ENCODE results near the gene ALPP. TPM values are rescaled to one million over a fixed set of nuclear protein-coding genes. Genes with fewer than 3 reads are reported as not detected.
"Not testable (repeated sequence)": the region's sequence is repeated elsewhere in the genome, so short reads cannot be mapped to it uniquely, and the experiment has no call there.

ALPP gene
- total RNA-seq, 2 donors from 2014 or later, result not detected

DNA sequence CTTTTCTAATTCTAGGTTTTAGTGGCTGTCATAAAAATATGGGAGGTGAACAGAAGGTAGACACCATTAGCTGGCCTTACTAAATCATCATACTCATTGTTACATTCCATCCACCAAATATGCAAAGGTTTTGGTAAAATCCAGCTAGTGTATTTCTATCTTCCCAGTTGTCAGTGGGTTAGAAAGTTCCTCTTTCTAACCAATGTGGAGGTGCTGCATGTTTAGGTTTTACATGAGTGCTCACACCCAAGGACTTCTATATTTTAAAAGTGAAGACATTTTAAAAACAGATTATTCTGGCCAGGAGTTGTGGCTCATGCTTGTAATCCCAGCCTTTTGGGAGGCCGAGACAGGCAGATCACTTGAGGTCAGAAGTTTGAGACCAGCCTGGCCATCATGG, 5.9 kb downstream of the ALPP start:
- DNase-seq (ENCODE audit: low spot score), result no peak
- H3K9me3 ChIP-seq, result no peaks in the 10 kb centered on the region
- no peak overlapping the region for H3K27ac ChIP-seq
- no peaks in the 10 kb centered on the region for H3K36me3 ChIP-seq
- H3K4me3 ChIP-seq, result no peak overlapping the region
- TF ChIP-seq, protein P1, sequence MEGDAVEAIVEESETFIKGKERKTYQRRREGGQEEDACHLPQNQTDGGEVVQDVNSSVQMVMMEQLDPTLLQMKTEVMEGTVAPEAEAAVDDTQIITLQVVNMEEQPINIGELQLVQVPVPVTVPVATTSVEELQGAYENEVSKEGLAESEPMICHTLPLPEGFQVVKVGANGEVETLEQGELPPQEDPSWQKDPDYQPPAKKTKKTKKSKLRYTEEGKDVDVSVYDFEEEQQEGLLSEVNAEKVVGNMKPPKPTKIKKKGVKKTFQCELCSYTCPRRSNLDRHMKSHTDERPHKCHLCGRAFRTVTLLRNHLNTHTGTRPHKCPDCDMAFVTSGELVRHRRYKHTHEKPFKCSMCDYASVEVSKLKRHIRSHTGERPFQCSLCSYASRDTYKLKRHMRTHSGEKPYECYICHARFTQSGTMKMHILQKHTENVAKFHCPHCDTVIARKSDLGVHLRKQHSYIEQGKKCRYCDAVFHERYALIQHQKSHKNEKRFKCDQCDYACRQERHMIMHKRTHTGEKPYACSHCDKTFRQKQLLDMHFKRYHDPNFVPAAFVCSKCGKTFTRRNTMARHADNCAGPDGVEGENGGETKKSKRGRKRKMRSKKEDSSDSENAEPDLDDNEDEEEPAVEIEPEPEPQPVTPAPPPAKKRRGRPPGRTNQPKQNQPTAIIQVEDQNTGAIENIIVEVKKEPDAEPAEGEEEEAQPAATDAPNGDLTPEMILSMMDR (IDR thresholded peaks at IDR 0.05), result no peak
- peaks cover 3 to 25% of the 10 kb centered on the region in 2 donors for H3K27me3 ChIP-seq
- peaks cover 0 to 22% of the 10 kb centered on the region in 2 donors for H3K4me1 ChIP-seq

GRCh38 chr2:232385058-232385457, 6.5 kb downstream of the ALPP start:
- H3K4me3 ChIP-seq; H3K9me3 ChIP-seq; H3K27ac ChIP-seq; DNase-seq (ENCODE audit: low spot score); H3K36me3 ChIP-seq: not testable (repeated sequence)
- Histone ChIP-seq H3K27me3 (peaks cover 3 to 25% of the 10 kb centered on the region in 2 donors), H3K4me1 (peaks cover 0 to 22% of the 10 kb centered on the region in 2 donors)

DNA sequence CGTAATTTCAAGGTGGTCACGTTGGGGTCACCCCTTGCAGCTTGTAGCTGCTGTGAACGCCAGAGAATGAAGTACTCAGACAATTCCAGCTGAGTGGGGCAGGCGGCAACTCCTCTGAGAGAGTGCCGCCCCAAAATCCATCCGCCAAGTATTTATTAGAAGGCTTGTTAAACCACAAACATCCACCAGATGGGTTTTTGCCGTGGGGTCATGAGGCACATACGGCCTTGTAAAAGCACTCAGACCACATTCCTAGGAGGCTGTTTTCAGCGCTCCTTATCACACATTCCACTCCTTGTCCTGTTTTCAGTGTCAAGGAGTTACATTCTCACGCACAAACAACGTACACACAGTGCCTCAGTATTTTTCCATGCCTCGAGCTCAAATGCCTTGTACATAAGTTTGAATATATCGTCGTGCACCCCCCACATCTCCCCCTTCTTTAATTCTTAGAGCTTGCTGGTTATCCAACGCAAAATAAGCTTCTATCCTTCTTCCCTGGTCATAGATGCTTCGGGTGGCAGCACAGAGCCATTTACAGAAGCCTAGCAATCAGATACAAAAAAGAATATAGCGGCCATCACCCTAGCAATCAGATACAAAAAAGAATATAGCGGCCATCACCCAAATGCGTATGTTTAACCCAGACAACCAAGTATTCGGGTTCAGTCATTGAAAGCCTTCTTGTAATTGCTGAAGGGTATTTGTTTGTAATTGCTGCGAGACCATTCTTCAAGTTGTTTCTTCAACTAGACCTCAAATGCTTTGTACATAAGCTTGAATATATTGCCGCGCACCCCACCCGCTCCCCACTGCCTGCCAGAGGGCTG, 7.3 kb downstream of the ALPP start:
- no peak for DNase-seq (ENCODE audit: low spot score)
- H3K27ac ChIP-seq, result no peak overlapping the region
- no peaks in the 10 kb centered on the region for H3K9me3 ChIP-seq
- H3K4me1 ChIP-seq, result peaks cover 0 to 22% of the 10 kb centered on the region in 2 donors
- TF ChIP-seq, protein P1 (IDR thresholded peaks at IDR 0.05), result no peak
- no peak overlapping the region for H3K4me3 ChIP-seq
- H3K27me3 ChIP-seq, result peaks cover 3 to 25% of the 10 kb centered on the region in 2 donors
- no peaks in the 10 kb centered on the region for H3K36me3 ChIP-seq

DNA sequence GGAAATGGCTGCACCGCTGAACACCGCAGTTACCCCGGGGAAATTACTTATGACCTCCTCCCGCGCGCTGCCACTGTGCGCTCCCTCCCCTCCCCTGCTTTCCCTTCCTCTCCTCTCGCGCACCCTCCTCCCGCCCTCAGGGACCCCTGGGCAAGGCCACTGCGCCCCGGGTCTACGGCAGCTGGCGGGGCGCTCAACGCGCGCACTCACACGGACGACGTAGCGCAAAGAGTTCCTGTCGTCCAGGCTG, 7.9 kb downstream of the ALPP start:
- H3K9me3 ChIP-seq, result no peaks in the 10 kb centered on the region
- H3K4me3 ChIP-seq, result no peak overlapping the region
- no peaks in the 10 kb centered on the region for H3K36me3 ChIP-seq
- H3K27ac ChIP-seq, result no peak overlapping the region
- TF ChIP-seq, protein P1 (IDR thresholded peaks at IDR 0.05), result no peak
- peaks cover 3 to 25% of the 10 kb centered on the region in 2 donors for H3K27me3 ChIP-seq
- H3K4me1 ChIP-seq, result peaks cover 0 to 22% of the 10 kb centered on the region in 2 donors
- no peak for DNase-seq (ENCODE audit: low spot score)

- Histone ChIP-seq H3K9me3 (no peaks in the 10 kb centered on the region), H3K4me3 (no peak overlapping the region)
- TF ChIP-seq, protein P1 (IDR thresholded peaks at IDR 0.05), result no peak
Measured at GRCh38 chr2:232386740-232387450, 8.3 kb downstream of the ALPP start.

GRCh38 chr2:232387451-232388171, 9.1 kb downstream of the ALPP start:
- no peaks in the 10 kb centered on the region for H3K9me3 ChIP-seq
- TF ChIP-seq, protein P1 (IDR thresholded peaks at IDR 0.05), result no peak
- peaks cover 0 to 22% of the 10 kb centered on the region in 2 donors for H3K4me1 ChIP-seq
- no peak for DNase-seq (ENCODE audit: low spot score)
- H3K27me3 ChIP-seq, result peaks cover 3 to 25% of the 10 kb centered on the region in 2 donors
- no peak overlapping the region for H3K27ac ChIP-seq
- no peaks in the 10 kb centered on the region for H3K36me3 ChIP-seq
- no peak overlapping the region for H3K4me3 ChIP-seq

More at GRCh38 chr2:232386740-232387450, 8.3 kb downstream of the ALPP start:
- H3K4me1 ChIP-seq, result peaks cover 0 to 22% of the 10 kb centered on the region in 2 donors
- H3K36me3 ChIP-seq, result no peaks in the 10 kb centered on the region
- no peak for DNase-seq (ENCODE audit: low spot score)
- no peak overlapping the region for H3K27ac ChIP-seq
- peaks cover 3 to 25% of the 10 kb centered on the region in 2 donors for H3K27me3 ChIP-seq

Data from right atrium auricular region (tissue), 2 donors.